IMR-90 (cell line): ENCODE data around the gene AGMO. TPM values are rescaled to one million over a fixed set of nuclear protein-coding genes. Genes with fewer than 3 reads are reported as not detected.

ENCODE experiments used
- ATAC-seq: fragments of 200-7000 bp; cut with Tn5 transposase; 2 replicates; pipeline ENCODE4 v1.9.1; 2020; ENCODE audit warnings: low read depth, mild to moderate bottlenecking, moderate library complexity
- BruUV-seq: library from RNA; stranded (reverse); fragments of 400-500 nt; replicated peaks from 2 replicates; lab custom pipeline; 2021; lab: Mats Ljungman, UMichigan
- CTCF ChIA-PET: fragments of 300-600 bp; formaldehyde crosslinking; extraction: SDS; loops from one replicate; lab custom pipeline; 2021; ENCODE audit warnings: antibody characterized with exemption; lab: Yijun Ruan, JAX
- POLR2A ChIA-PET: fragments of 300-600 bp; sonication (Branson Sonifier 250); formaldehyde crosslinking; loops from one replicate; lab custom pipeline; 2022; ENCODE audit warnings: antibody characterized with exemption; ENCODE audit not compliant: unreplicated experiment; lab: Charles Lee
- DNase-seq: peaks from one replicate; pipeline ENCODE4 v3.0.0; 2013
- H2AFZ ChIP-seq: replicated peaks from 2 replicates; pipeline ENCODE3; 2013; ENCODE audit warnings: low read length, mild to moderate bottlenecking; ENCODE audit not compliant: poor library complexity
- H2AK5ac ChIP-seq: 2 replicates; pipeline ENCODE4 v1.6.1; 2013; ENCODE audit warnings: low read depth, low read length, inconsistent platforms
- H2AK9ac ChIP-seq: replicated peaks from 2 replicates; pipeline ENCODE3; 2013; ENCODE audit warnings: mild to moderate bottlenecking, low read depth, low read length, moderate library complexity; ENCODE audit not compliant: poor library complexity
- H2BK120ac ChIP-seq: 2 replicates; pipeline ENCODE4 v1.6.1; 2013; ENCODE audit warnings: low read depth, low read length, inconsistent platforms
- H2BK15ac ChIP-seq: 3 replicates; pipeline ENCODE4 v1.6.1; 2013; ENCODE audit warnings: low read depth, low read length, inconsistent platforms
- H2BK20ac ChIP-seq: 2 replicates; pipeline ENCODE4 v1.6.1; 2013; ENCODE audit warnings: low read depth, mild to moderate bottlenecking, inconsistent platforms, low read length, moderate library complexity
- H2BK5ac ChIP-seq: 2 replicates; pipeline ENCODE4 v1.6.1; 2013; ENCODE audit warnings: mild to moderate bottlenecking, low read depth, low read length, inconsistent platforms; ENCODE audit not compliant: poor library complexity, severe bottlenecking
- H3K14ac ChIP-seq: replicated peaks from 2 replicates; pipeline ENCODE4 v1.6.1; 2013; ENCODE audit warnings: low read depth, low read length, inconsistent platforms
- H3K18ac ChIP-seq: 2 replicates; pipeline ENCODE4 v1.6.1; 2013; ENCODE audit warnings: low read depth, low read length, control low read depth
- H3K23ac ChIP-seq: 2 replicates; pipeline ENCODE4 v1.6.1; 2013; ENCODE audit warnings: low read depth, low read length, inconsistent platforms
- H3K27ac ChIP-seq: 2 replicates; pipeline ENCODE4 v1.5.1; 2013; ENCODE audit warnings: mild to moderate bottlenecking, control low read depth, low read length; ENCODE audit not compliant: insufficient read depth
- H3K27me3 ChIP-seq: 2 replicates; pipeline ENCODE4 v1.6.1; 2013; ENCODE audit warnings: low read length; ENCODE audit not compliant: control insufficient read depth, insufficient read depth
- H3K36me3 ChIP-seq: 2 replicates; pipeline ENCODE4 v1.6.1; 2013; ENCODE audit warnings: low read length, mixed read lengths; ENCODE audit not compliant: control insufficient read depth, insufficient read depth
- H3K4ac ChIP-seq: 2 replicates; pipeline ENCODE4 v1.6.1; 2013; ENCODE audit warnings: low read depth, low read length, inconsistent platforms
- H3K4me1 ChIP-seq: 2 replicates; pipeline ENCODE4 v1.6.1; 2013; ENCODE audit warnings: low read length, mixed read lengths; ENCODE audit not compliant: control insufficient read depth, insufficient read depth
- H3K4me2 ChIP-seq: 2 replicates; pipeline ENCODE4 v1.6.1; 2013; ENCODE audit warnings: low read depth, mild to moderate bottlenecking, control low read depth, low read length, moderate library complexity
- H3K4me3 ChIP-seq: 2 replicates; pipeline ENCODE4 v1.5.1; 2013; ENCODE audit warnings: low read depth, mild to moderate bottlenecking, control low read depth, low read length, moderate library complexity; ENCODE audit not compliant: insufficient read depth
- H3K56ac ChIP-seq: 2 replicates; pipeline ENCODE4 v1.6.1; 2013; ENCODE audit warnings: low read length, inconsistent platforms; ENCODE audit not compliant: insufficient read depth; ENCODE audit errors: extremely low read depth
- H3K79me1 ChIP-seq, 2 experiments: 2 replicates each; pipeline ENCODE4 v1.6.1; 2013; ENCODE audit warnings: low read length in 2 of 2, inconsistent platforms in 1 of 2, low read depth in 1 of 2
- H3K9ac ChIP-seq: 2 replicates; pipeline ENCODE4 v1.6.1; 2013; ENCODE audit warnings: low read depth, low read length, control low read depth
- H3K9me1 ChIP-seq: 2 replicates; pipeline ENCODE4 v1.6.1; 2013; ENCODE audit warnings: low read length, inconsistent platforms; ENCODE audit not compliant: insufficient read depth
- H3K9me3 ChIP-seq: 2 replicates; pipeline ENCODE4 v1.6.1; 2013; ENCODE audit warnings: low read length; ENCODE audit not compliant: control insufficient read depth, insufficient read depth
- H4K20me1 ChIP-seq: 2 replicates; pipeline ENCODE4 v1.6.1; 2013; ENCODE audit warnings: low read length, inconsistent platforms; ENCODE audit not compliant: insufficient read depth
- H4K5ac ChIP-seq: 2 replicates; pipeline ENCODE4 v1.6.1; 2013; ENCODE audit warnings: mild to moderate bottlenecking, low read depth, low read length, control low read depth
- H4K8ac ChIP-seq, 2 experiments: 2 replicates each; pipeline ENCODE4 v1.6.1; 2013; ENCODE audit warnings: low read depth in 2 of 2, low read length in 2 of 2, control low read depth in 1 of 2, inconsistent platforms in 1 of 2
- H4K91ac ChIP-seq: 2 replicates; pipeline ENCODE4 v1.6.1; 2013; ENCODE audit warnings: low read depth, low read length, inconsistent platforms; ENCODE audit not compliant: insufficient read depth
- BHLHE40 ChIP-seq: fragments of 150-350 bp; IDR thresholded peaks from 2 replicates; pipeline ENCODE4 v1.6.1; 2016; ENCODE audit warnings: mild to moderate bottlenecking, low read depth, low read length
- CEBPB ChIP-seq: IDR thresholded peaks from 2 replicates; pipeline ENCODE4 v1.6.1; 2012; ENCODE audit warnings: low read depth, low read length, improper control_type of control experiment
- CHD1 ChIP-seq: IDR thresholded peaks from 2 replicates; pipeline ENCODE4 v1.6.1; 2012; ENCODE audit warnings: low read depth, low read length, improper control_type of control experiment
- CTCF ChIP-seq: conservative IDR thresholded peaks from 2 replicates; pipeline ENCODE4 v1.5.1; 2012; ENCODE audit warnings: mild to moderate bottlenecking, low read depth, low read length, improper control_type of control experiment
- ELK1 ChIP-seq: fragments of 150-350 bp; IDR thresholded peaks from 2 replicates; pipeline ENCODE4 v1.6.1; 2016; ENCODE audit warnings: low read depth, mild to moderate bottlenecking, low read length, moderate library complexity, borderline replicate concordance
- FOS ChIP-seq: fragments of 150-350 bp; IDR thresholded peaks from 2 replicates; pipeline ENCODE4 v1.6.1; 2016; ENCODE audit warnings: low read depth, low read length
- MAFK ChIP-seq: IDR thresholded peaks from 2 replicates; pipeline ENCODE4 v1.6.1; 2012; ENCODE audit warnings: low read depth, low read length, improper control_type of control experiment
- MAZ ChIP-seq: IDR thresholded peaks from 2 replicates; pipeline ENCODE4 v1.6.1; 2012; ENCODE audit warnings: low read depth, mild to moderate bottlenecking, low read length, improper control_type of control experiment, moderate library complexity, borderline replicate concordance
- MXI1 ChIP-seq: IDR thresholded peaks from 2 replicates; pipeline ENCODE4 v1.6.1; 2012; ENCODE audit warnings: low read depth, mild to moderate bottlenecking, low read length, moderate library complexity, borderline replicate concordance
- NFE2L2 ChIP-seq: fragments of 150-350 bp; IDR thresholded peaks from 2 replicates; pipeline ENCODE4 v1.6.1; 2016; ENCODE audit warnings: low read depth, mild to moderate bottlenecking, low read length
- POLR2A ChIP-seq: IDR thresholded peaks from 2 replicates; pipeline ENCODE4 v1.6.1; 2012; ENCODE audit warnings: mild to moderate bottlenecking, low read depth, low read length
- RAD21 ChIP-seq: IDR thresholded peaks from 2 replicates; pipeline ENCODE4 v1.6.1; 2012; ENCODE audit warnings: low read length, improper control_type of control experiment
- RCOR1 ChIP-seq: IDR thresholded peaks from 2 replicates; pipeline ENCODE4 v1.6.1; 2012; ENCODE audit warnings: mild to moderate bottlenecking, low read length, improper control_type of control experiment; ENCODE audit not compliant: insufficient replicate concordance
- RFX5 ChIP-seq: IDR thresholded peaks from 2 replicates; pipeline ENCODE4 v1.8.0; 2012; ENCODE audit warnings: low read depth, mild to moderate bottlenecking, low read length, moderate library complexity
- SMC3 ChIP-seq: fragments of 150-350 bp; IDR thresholded peaks from 2 replicates; pipeline ENCODE4 v1.6.1; 2016; ENCODE audit warnings: low read depth, mild to moderate bottlenecking, antibody characterized with exemption, low read length, moderate library complexity
- USF2 ChIP-seq: fragments of 150-350 bp; IDR thresholded peaks from 2 replicates; pipeline ENCODE4 v1.6.1; 2017; ENCODE audit warnings: mild to moderate bottlenecking, antibody characterized with exemption, low read length, low read depth
- WGBS, 2 experiments: methylation state at CpG; one replicate each; pipeline versions ENCODE4 v1.1.5 to v1.1.7; 2013; ENCODE audit warnings: missing lambda C conversion rate in 2 of 2; ENCODE audit not compliant: insufficient read length in 1 of 2; ENCODE audit errors: extremely low coverage in 2 of 2; 5-methylcytosine and 5-hydroxymethylcytosine counted together
- dilution Hi-C: fragments of 300-500 bp; cut with HindIII; formaldehyde crosslinking; loops from one replicate; pipeline ENCODE4 v1.14.3; 2018; ENCODE audit warnings: low sequenced_read_pairs; ENCODE audit not compliant: unreplicated experiment
- in situ Hi-C: fragments of 300-500 bp; cut with MboI; formaldehyde crosslinking; loops from 3 replicates; pipeline ENCODE4 v1.14.3; 2019; ENCODE audit warnings: low sequenced_read_pairs, inconsistent platforms, mixed read lengths
- intact Hi-C: fragments of 100-400 bp; cut with micrococcal nuclease; formaldehyde crosslinking; loops from 2 replicates; pipeline ENCODE4 v1.10.0; 2022
- polyA plus RNA-seq, 3 experiments: library from polyadenylated mRNA; depleted of rRNA; stranded (reverse); fragments of >200 nt; gene quantifications; 2 replicates each; pipeline ENCODE4 v1.2.3, GENCODE V29; 2012; ENCODE audit warnings: low replicate concordance in 1 of 3
- total RNA-seq: library from RNA; depleted of rRNA; stranded (reverse); fragments of >200 nt; gene quantifications from 2 replicates; pipeline ENCODE4 v1.2.3, GENCODE V29; 2012

The AGMO gene
- total and polyA plus RNA-seq, 2 of the 4 experiments (the other 2 are of a cell fraction), result not detected

- H3K4me3 ChIP-seq, result no peak overlapping the region
- no peak overlapping the region for H3K23ac ChIP-seq
- dilution Hi-C loops (no loop called here), intact Hi-C loops (no loop called here), in situ Hi-C loops (no loop called here)
- H2BK20ac ChIP-seq, result no peak overlapping the region
- TF ChIP-seq CEBPB, result no peak
- no peak for TF ChIP-seq NFE2L2
- TF ChIP-seq FOS, result no peak
- no peak for TF ChIP-seq SMC3
- no peak for TF ChIP-seq MAZ
- no peak for TF ChIP-seq CHD1
- no peak for TF ChIP-seq RCOR1
- no peak for TF ChIP-seq ELK1
- TF ChIP-seq RAD21, result no peak
- TF ChIP-seq CTCF, result no peak
- TF ChIP-seq POLR2A, result no peak
- no peak for TF ChIP-seq RFX5
- no peak for TF ChIP-seq MXI1
- TF ChIP-seq USF2, result no peak
- TF ChIP-seq MAFK, result no peak
- TF ChIP-seq BHLHE40, result no peak
- no peak overlapping the region for H3K4me2 ChIP-seq
- H2AK5ac ChIP-seq, result no peak overlapping the region
- H3K4ac ChIP-seq, result no peak overlapping the region
- no peak overlapping the region for H4K5ac ChIP-seq
- H3K36me3 ChIP-seq, result no peaks in the 10 kb centered on the region
- POLR2A ChIA-PET, result no interaction called here
- H3K4me1 ChIP-seq, result no peaks in the 10 kb centered on the region
- CTCF ChIA-PET, result no interaction called here
- DNase-seq (no peak), ATAC-seq (no peak)
- no peak overlapping the region for H3K56ac ChIP-seq
- no peak overlapping the region for H2BK120ac ChIP-seq
- H2BK15ac ChIP-seq, result no peak overlapping the region
- H3K14ac ChIP-seq, result no peak overlapping the region
- H2AFZ ChIP-seq, result no peak overlapping the region
- no TSS peak for BruUV-seq
- no peak overlapping the region for H3K27ac ChIP-seq
- H3K9ac ChIP-seq, result no peak overlapping the region
- H3K9me3 ChIP-seq, result no peaks in the 10 kb centered on the region
- no peak overlapping the region for H2BK5ac ChIP-seq
- H3K18ac ChIP-seq, result no peak overlapping the region
- WGBS, 2 experiments, result no CpG with 5 or more reads among the region's 2 CpGs
- H3K27me3 ChIP-seq, result no peaks in the 10 kb centered on the region
- no peak overlapping the region for H4K91ac ChIP-seq
- H2AK9ac ChIP-seq, result no peak overlapping the region
- no peaks in the 10 kb centered on the region for H4K20me1 ChIP-seq
- H3K79me1 ChIP-seq, result no peaks in the 10 kb centered on the region
- no peaks in the 10 kb centered on the region for H3K9me1 ChIP-seq
- no peak overlapping the region for H4K8ac ChIP-seq
Measured at GRCh38 chr7:15403751-15404150, 158.1 kb downstream of the AGMO start.
